Activated CD4-positive, CD25-positive, alpha-beta regulatory T cell treated with anti-CD3 and anti-CD28 coated beads, Interleukin-2, amount 50 U/mL, for 16 hours (primary cell): ENCODE data around the gene CHMP4B.

Experiments
- DNase-seq: peaks from one replicate; pipeline ENCODE4 v3.0.0-alpha.2; 2020; ENCODE audit warnings: low read depth, low spot score

The CHMP4B gene

GRCh38 chr20:33839591-33839990 is 28.4 kb downstream of the CHMP4B start:
- DNase-seq = no peak

- DNase-seq = no peak
These were observed 29.0 kb downstream of the CHMP4B start for GRCh38 chr20:33840160-33840559.

DNA sequence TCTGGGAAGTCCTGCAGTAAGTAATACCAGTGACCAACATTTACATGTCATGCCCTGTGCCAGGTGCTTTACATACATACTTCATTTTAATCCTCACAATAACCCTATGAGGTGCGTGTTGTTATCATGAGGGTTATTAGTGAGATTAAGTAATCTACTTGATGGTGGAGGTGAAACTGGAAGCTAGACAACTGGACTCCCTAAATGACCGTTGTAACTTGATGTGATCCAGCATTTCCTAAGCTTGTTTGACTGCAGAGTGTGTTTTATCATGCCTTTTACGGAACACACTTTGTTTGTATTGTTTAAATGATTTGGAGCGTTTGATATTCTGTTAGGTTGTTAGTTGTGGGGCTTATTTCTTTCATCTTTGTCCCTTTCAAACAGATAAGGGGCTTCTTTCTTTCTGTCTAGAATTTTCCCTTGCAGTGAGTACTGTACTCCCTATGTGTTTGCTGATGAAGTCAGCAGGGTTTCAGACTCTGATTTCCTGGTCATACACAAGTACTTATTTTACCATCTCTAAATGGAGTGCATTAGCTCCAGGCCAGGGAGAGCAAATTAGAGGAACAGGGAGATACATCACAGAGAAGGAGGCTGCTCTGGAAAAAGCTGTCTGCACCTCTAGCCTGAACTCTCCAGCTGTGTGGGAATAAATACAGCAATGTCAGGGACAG is 29.7 kb downstream of the CHMP4B start:
- no peak for DNase-seq

DNA sequence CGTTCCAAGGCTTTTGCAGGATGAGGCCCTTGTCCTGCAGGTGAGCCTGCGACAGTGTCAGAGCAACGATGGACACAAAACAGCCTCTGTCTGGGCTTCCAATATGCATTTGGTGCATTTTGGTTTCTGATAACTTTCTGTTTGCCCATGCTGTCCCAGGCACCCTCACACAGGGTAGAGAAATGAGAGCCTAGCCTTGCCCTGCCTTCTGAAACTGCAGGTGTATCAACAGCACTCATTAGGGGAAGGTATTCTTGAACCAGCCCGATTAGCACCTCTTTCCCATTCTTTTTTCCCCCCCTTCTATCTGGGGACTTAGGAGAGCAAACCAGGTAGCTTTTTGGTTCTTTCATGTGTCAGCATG is 30.3 kb downstream of the CHMP4B start:
- DNase-seq = no peak

GRCh38 chr20:33842346-33842745 is 31.2 kb downstream of the CHMP4B start:
- no peak for DNase-seq

GRCh38 chr20:33843050-33843449 is 31.9 kb downstream of the CHMP4B start:
- DNase-seq = no peak

GRCh38 chr20:33843854-33844253 is 32.7 kb downstream of the CHMP4B start:
- no peak for DNase-seq

GRCh38 chr20:33846291-33846935 is 35.3 kb downstream of the CHMP4B start:
- DNase-seq = no peak

DNA sequence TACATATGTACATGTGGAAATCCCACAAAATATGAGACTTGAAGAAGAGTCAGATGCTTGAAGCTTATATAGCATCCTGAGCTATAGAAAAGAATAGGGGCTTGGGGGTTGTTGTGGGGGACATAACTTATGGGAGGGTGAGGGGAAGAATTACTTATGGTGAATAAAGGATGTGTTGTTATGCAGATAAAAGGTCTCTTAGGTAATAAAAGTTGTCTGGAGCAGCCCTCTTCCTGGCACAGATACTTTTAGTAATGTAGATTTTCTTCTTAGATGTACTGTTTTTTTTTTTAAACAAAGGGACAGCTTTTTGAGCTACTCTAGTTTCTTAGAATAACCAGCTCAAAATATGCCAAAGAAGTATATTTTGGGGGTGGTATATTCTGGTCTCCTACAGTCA is 35.9 kb downstream of the CHMP4B start:
- no peak for DNase-seq

GRCh38 chr20:33848391-33848790 is 37.2 kb downstream of the CHMP4B start:
- no peak for DNase-seq

- no peak for DNase-seq
These were observed 39.0 kb downstream of the CHMP4B start for GRCh38 chr20:33850159-33850558.

- DNase-seq = no peak
These were observed 40.8 kb downstream of the CHMP4B start for GRCh38 chr20:33851842-33852466.

GRCh38 chr20:33852626-33853506 is 41.7 kb downstream of the CHMP4B start:
- DNase-seq = no peak

DNA sequence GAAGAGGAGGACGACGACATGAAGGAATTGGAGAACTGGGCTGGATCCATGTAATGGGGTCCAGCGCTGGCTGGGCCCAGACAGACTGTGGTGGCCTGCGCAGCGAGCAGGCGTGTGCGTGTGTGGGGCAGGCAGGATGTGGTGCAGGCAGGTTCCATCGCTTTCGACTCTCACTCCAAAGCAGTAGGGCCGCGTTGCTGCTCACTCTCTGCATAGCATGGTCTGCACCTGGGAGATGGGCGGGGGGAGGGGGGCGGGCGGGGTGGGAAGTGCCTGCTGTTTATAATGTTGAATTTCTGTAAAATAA is 42.3 kb downstream of the CHMP4B start:
- DNase-seq = no peak

DNA sequence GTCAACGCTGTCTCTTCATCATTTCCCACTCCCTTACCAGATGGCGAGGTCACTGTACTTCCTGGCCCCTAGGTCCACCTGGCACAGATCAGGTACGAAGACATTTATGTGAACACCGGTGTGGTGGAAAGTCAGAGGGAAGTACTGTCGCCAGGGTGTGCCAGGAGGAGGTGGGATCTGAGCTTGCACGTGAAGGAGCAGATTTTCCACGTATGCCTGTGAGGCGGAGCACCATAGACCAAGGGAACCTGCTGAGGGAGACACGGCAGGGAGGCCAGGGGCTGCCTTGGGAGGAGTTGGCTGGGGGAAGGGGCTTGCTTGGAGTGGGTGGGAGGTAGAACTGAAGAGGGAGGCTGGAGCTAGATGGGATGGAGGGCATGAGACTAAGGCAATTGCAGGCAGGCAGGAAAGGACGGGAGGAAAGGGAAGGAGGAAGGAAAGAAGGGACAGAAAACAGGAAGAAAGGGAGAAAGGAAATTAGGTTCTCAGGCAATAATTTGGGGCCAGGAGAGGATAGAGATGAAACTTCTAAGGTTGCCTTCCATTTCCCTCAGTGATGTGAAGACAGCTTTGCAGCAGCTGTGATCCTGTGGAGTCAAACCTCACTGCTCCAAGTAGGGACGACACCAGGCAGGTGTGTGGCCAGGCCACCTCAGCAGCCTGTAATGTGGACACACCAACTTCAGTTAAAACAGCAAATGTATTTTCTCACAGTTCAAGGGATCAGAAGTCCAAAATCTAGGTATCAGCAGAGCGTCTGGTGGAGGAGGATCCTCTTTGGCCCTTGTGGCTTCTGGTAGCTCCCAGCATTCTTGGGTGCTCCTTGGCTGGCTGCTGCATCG is 46.8 kb downstream of the CHMP4B start:
- DNase-seq = no peak

DNA sequence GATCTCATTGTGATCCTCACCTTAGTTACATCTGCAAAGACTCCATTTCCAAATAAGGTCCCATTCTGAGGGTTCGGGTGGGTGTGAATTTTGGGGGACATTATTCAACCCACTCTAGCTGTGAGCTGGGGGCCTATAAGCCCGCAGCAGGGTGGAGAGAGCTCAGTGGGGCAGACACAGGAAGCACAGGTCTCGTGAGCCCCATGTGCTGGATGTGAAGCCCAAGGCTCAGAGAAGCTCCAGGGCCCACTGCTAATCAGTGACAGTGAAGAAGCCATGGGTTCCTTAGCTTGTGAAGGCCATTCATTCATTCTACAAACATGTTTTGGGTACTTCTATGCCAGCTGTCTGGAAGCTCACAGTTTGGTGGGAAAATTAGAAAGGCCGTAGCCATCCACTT is 47.5 kb downstream of the CHMP4B start:
- no peak for DNase-seq

GRCh38 chr20:33859157-33859695 is 48.1 kb downstream of the CHMP4B start:
- no peak for DNase-seq

- no peak for DNase-seq
These were observed 48.6 kb downstream of the CHMP4B start for GRCh38 chr20:33859751-33860150.

DNA sequence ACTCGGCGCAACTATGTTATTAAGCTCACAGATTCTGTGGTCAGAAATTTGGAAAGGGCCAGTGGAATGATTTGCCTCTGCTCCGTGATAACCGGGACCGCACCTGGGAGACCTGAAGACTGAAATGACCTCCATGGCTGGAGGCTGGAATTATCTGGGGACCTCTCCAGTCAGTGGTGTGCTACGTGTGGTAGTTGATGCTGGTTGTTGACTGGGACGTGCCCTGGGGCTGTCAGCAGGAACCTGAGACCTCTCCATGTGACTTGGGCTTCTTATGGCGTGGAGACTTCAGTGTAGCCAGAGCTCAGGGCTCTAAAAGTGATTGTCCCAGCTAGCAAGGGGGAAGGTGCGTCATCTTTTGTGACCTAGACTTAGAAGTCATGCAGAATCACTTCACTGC is 50.3 kb downstream of the CHMP4B start:
- no peak for DNase-seq

DNA sequence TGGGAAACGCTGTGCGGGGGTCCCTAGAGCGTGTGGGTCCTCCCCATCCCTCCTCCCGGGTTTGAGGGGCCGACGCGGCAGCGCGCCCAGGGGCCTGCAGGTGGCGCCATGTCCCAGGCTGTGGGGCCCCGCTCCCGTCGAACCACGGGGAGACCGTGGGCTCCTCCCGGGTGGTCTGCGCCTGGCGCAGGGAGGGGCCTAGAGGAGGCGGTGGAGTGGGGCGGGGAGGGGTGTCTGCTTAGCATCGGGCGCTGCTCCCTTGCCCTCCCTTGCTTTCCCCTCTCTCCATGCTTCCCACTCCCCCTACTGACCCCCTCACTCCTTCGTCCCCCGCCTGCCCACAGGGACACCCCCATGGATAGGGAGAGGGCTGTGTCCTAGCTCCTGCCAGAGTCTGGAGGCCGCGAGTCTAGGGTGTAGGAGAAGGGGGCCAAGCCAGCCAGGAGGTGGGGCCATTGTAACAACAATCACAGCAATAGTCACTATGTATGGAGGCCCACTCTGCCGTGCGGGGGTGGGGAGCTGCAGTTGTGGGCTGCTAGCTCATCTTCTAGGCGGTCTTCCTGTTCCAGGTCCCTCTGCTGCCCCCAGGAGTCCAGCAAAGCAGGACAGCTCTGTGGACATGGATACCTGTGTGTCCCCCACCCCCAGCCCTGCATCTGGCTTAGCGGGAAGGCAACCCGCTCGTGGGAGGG is 51.7 kb downstream of the CHMP4B start:
- DNase-seq = no peak
